GM21423 (cell line): Measurements from ENCODE around the gene AQP6.
"Not testable (repeated sequence)": the region's sequence is repeated elsewhere in the genome, so short reads cannot be mapped to it uniquely, and the experiment has no call there.

Source experiments
- ATAC-seq: cut with Tn5 transposase; IDR thresholded peaks from one replicate; pipeline ENCODE4 v1.9.1; 2021; ENCODE audit warnings: mild to moderate bottlenecking, moderate library complexity; ENCODE audit not compliant: unreplicated experiment

The AQP6 gene

GRCh38 chr12:49987625-49988303 is 15.0 kb downstream of the AQP6 start:
- ATAC-seq, result no peak

- ATAC-seq, result not testable (repeated sequence)
Observed at GRCh38 chr12:49989400-49989799, 16.7 kb downstream of the AQP6 start.

- ATAC-seq, result no peak
Observed at GRCh38 chr12:49990273-49990672, 17.5 kb downstream of the AQP6 start.

GRCh38 chr12:49998453-49998852 is 25.7 kb downstream of the AQP6 start:
- no peak for ATAC-seq

GRCh38 chr12:50003595-50003994 is 30.8 kb downstream of the AQP6 start:
- no peak for ATAC-seq

- ATAC-seq, result no peak
Observed at GRCh38 chr12:50004696-50005095, 31.9 kb downstream of the AQP6 start.

GRCh38 chr12:50005175-50005574 is 32.4 kb downstream of the AQP6 start:
- ATAC-seq, result no peak

GRCh38 chr12:50006280-50006679 is 33.5 kb downstream of the AQP6 start:
- no peak for ATAC-seq

- ATAC-seq, result no peak
Observed at GRCh38 chr12:50006754-50007442, 34.2 kb downstream of the AQP6 start.

- ATAC-seq, result no peak
Observed at GRCh38 chr12:50013361-50014147, 40.8 kb downstream of the AQP6 start.

GRCh38 chr12:50014342-50014741 is 41.6 kb downstream of the AQP6 start:
- ATAC-seq, result no peak

- no peak for ATAC-seq
Observed at GRCh38 chr12:50016501-50017475, 44.0 kb downstream of the AQP6 start.

GRCh38 chr12:50017641-50018040 is 44.9 kb downstream of the AQP6 start:
- no peak for ATAC-seq

- no peak for ATAC-seq
Observed at GRCh38 chr12:50018154-50018553, 45.4 kb downstream of the AQP6 start.

- no peak for ATAC-seq
Observed at GRCh38 chr12:50018968-50019367, 46.2 kb downstream of the AQP6 start.

- no peak for ATAC-seq
Observed at GRCh38 chr12:50019524-50019923, 46.8 kb downstream of the AQP6 start.

GRCh38 chr12:50021031-50021430 is 48.3 kb downstream of the AQP6 start:
- no peak for ATAC-seq

GRCh38 chr12:50022903-50023302 is 50.2 kb downstream of the AQP6 start:
- ATAC-seq, result no peak

GRCh38 chr12:50024227-50024626 is 51.5 kb downstream of the AQP6 start:
- no peak for ATAC-seq

GRCh38 chr12:50024805-50025186 is 52.0 kb downstream of the AQP6 start:
- ATAC-seq, result peak; percentile 10
